Panc1 (cell line): ENCODE measurements around the gene ARHGDIB. TPM values are rescaled to one million over a fixed set of nuclear protein-coding genes. Genes with fewer than 3 reads are reported as not detected.

Experiments used
- ATAC-seq: fragments of 200-7000 bp; cut with Tn5 transposase; 2 replicates; pipeline ENCODE4 v1.9.1; 2020; ENCODE audit warnings: mild to moderate bottlenecking, moderate library complexity
- BruUV-seq: library from RNA; stranded (reverse); fragments of 400-500 nt; replicated peaks from 2 replicates; lab custom pipeline; 2021; lab: Mats Ljungman, UMichigan
- CTCF ChIA-PET: fragments of 300-600 bp; sonication (Branson Sonifier 250); formaldehyde crosslinking; loops from one replicate; lab custom pipeline; 2022; ENCODE audit warnings: antibody characterized with exemption; lab: Charles Lee
- POLR2A ChIA-PET: fragments of 300-600 bp; sonication (Branson Sonifier 250); formaldehyde crosslinking; loops from one replicate; lab custom pipeline; 2022; ENCODE audit warnings: antibody characterized with exemption; lab: Charles Lee
- DNase-seq: peaks from one replicate; pipeline ENCODE4 v3.0.0-alpha.2; 2010; ENCODE audit warnings: low read depth, low spot score
- H3K27ac ChIP-seq: 2 replicates; pipeline ENCODE4 v1.5.1; 2011; ENCODE audit warnings: mild to moderate bottlenecking, low read length, inconsistent platforms
- H3K27me3 ChIP-seq: fragments of 200-500 bp; sonication (Bioruptor generic); 2 replicates; pipeline ENCODE4 v1.6.0; 2014; ENCODE audit warnings: low read length, inconsistent platforms; ENCODE audit not compliant: control insufficient read depth, insufficient read depth
- H3K36me3 ChIP-seq: fragments of 200-500 bp; sonication (Bioruptor generic); 2 replicates; pipeline ENCODE4 v1.5.1; 2014; ENCODE audit warnings: inconsistent platforms, mild to moderate bottlenecking, low read length, moderate library complexity; ENCODE audit not compliant: control insufficient read depth, insufficient read depth
- H3K4me1 ChIP-seq: 2 replicates; pipeline ENCODE4 v1.5.1; 2011; ENCODE audit warnings: inconsistent platforms, mild to moderate bottlenecking, low read length, moderate library complexity; ENCODE audit not compliant: control insufficient read depth, insufficient read depth
- H3K4me3 ChIP-seq, 2 experiments: 2 replicates each; pipeline ENCODE4 v1.5.1; 2011 to 2012; ENCODE audit warnings: low read depth in 2 of 2, low read length in 2 of 2, mild to moderate bottlenecking in 2 of 2, inconsistent platforms in 1 of 2, moderate library complexity in 1 of 2
- H3K9me3 ChIP-seq: fragments of 200-500 bp; sonication (Bioruptor generic); 2 replicates; pipeline ENCODE4 v1.5.1; 2014; ENCODE audit warnings: low read depth, mild to moderate bottlenecking, inconsistent platforms, low read length, moderate library complexity; ENCODE audit not compliant: control insufficient read depth, insufficient read depth
- POLR2AphosphoS5 ChIP-seq: IDR thresholded peaks from 2 replicates; pipeline ENCODE4 v1.6.1; 2012; ENCODE audit warnings: mild to moderate bottlenecking, low read depth, low read length, moderate library complexity
- SIN3A ChIP-seq: IDR thresholded peaks from 2 replicates; pipeline ENCODE4 v1.6.1; 2012; ENCODE audit warnings: low read depth, mild to moderate bottlenecking, low read length, moderate library complexity, borderline replicate concordance; ENCODE audit not compliant: insufficient read depth
- TCF7L2 ChIP-seq: IDR thresholded peaks from 2 replicates; pipeline ENCODE4 v1.6.1; 2011; ENCODE audit warnings: mild to moderate bottlenecking, low read depth, low read length, inconsistent platforms
- in situ Hi-C: cut with HindIII; loops from 2 replicates; pipeline ENCODE4 v1.10.0; 2016; ENCODE audit warnings: low sequenced_read_pairs, low pct_unique_long_range_greater_than_20kb
- intact Hi-C: fragments of 100-400 bp; cut with micrococcal nuclease; formaldehyde crosslinking; loops from one replicate; pipeline ENCODE4 v1.10.0; 2022; ENCODE audit not compliant: unreplicated experiment
- total RNA-seq: library from RNA; stranded (reverse); gene quantifications from one replicate; pipeline ENCODE4 v1.2.1, GENCODE V29; 2021; ENCODE audit not compliant: unreplicated experiment
- TF ChIP-seq, protein P1 (sequence below): fragments of 450-650 bp; IDR thresholded peaks from 2 replicates; pipeline ENCODE4 v1.5.1; 2017; ENCODE audit warnings: mild to moderate bottlenecking
- TF ChIP-seq, protein P2 (sequence below), 2 experiments: IDR thresholded peaks; 2 replicates each; pipeline ENCODE4 v1.6.1; 2011 to 2012; ENCODE audit warnings: low read depth in 2 of 2, control low read depth in 1 of 2, low read length in 1 of 2, mild to moderate bottlenecking in 1 of 2, moderate library complexity in 1 of 2; ENCODE audit not compliant: insufficient read depth in 1 of 2

Gene ARHGDIB
- total RNA-seq, 1 experiment from 2014 or later, result 1.6 TPM

GRCh38 chr12:14921218-14921617 is 40.2 kb downstream of the ARHGDIB start:
- intact Hi-C loops (no loop called here), in situ Hi-C loops (no loop called here)
- DNase-seq, result no peak
- ChIA-PET POLR2A (no interaction called here), CTCF (no interaction called here)
- H3K36me3 ChIP-seq, result no peaks in the 10 kb centered on the region
- H3K27ac ChIP-seq, result no peak overlapping the region
- ATAC-seq, result no peak
- no peaks in the 10 kb centered on the region for H3K4me1 ChIP-seq
- TF ChIP-seq TCF7L2 (no peak), SIN3A (no peak), POLR2AphosphoS5 (no peak)
- TF ChIP-seq, protein P1, sequence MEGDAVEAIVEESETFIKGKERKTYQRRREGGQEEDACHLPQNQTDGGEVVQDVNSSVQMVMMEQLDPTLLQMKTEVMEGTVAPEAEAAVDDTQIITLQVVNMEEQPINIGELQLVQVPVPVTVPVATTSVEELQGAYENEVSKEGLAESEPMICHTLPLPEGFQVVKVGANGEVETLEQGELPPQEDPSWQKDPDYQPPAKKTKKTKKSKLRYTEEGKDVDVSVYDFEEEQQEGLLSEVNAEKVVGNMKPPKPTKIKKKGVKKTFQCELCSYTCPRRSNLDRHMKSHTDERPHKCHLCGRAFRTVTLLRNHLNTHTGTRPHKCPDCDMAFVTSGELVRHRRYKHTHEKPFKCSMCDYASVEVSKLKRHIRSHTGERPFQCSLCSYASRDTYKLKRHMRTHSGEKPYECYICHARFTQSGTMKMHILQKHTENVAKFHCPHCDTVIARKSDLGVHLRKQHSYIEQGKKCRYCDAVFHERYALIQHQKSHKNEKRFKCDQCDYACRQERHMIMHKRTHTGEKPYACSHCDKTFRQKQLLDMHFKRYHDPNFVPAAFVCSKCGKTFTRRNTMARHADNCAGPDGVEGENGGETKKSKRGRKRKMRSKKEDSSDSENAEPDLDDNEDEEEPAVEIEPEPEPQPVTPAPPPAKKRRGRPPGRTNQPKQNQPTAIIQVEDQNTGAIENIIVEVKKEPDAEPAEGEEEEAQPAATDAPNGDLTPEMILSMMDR, result no peak
- TF ChIP-seq, protein P2, sequence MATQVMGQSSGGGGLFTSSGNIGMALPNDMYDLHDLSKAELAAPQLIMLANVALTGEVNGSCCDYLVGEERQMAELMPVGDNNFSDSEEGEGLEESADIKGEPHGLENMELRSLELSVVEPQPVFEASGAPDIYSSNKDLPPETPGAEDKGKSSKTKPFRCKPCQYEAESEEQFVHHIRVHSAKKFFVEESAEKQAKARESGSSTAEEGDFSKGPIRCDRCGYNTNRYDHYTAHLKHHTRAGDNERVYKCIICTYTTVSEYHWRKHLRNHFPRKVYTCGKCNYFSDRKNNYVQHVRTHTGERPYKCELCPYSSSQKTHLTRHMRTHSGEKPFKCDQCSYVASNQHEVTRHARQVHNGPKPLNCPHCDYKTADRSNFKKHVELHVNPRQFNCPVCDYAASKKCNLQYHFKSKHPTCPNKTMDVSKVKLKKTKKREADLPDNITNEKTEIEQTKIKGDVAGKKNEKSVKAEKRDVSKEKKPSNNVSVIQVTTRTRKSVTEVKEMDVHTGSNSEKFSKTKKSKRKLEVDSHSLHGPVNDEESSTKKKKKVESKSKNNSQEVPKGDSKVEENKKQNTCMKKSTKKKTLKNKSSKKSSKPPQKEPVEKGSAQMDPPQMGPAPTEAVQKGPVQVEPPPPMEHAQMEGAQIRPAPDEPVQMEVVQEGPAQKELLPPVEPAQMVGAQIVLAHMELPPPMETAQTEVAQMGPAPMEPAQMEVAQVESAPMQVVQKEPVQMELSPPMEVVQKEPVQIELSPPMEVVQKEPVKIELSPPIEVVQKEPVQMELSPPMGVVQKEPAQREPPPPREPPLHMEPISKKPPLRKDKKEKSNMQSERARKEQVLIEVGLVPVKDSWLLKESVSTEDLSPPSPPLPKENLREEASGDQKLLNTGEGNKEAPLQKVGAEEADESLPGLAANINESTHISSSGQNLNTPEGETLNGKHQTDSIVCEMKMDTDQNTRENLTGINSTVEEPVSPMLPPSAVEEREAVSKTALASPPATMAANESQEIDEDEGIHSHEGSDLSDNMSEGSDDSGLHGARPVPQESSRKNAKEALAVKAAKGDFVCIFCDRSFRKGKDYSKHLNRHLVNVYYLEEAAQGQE (IDR thresholded peaks at IDR 0.05; ENCODE audit: insufficient read depth in 1 of 2, low read depth in 2 of 2, low read length in 1 of 2), result no peak
- no peak overlapping the region for H3K4me3 ChIP-seq
- no peaks in the 10 kb centered on the region for H3K27me3 ChIP-seq
- no peaks in the 10 kb centered on the region for H3K9me3 ChIP-seq
- no TSS peak for BruUV-seq

GRCh38 chr12:14920475-14921126 is 40.8 kb downstream of the ARHGDIB start:
- no TSS peak for BruUV-seq
- Histone ChIP-seq H3K27me3 (no peaks in the 10 kb centered on the region), H3K4me3 (no peak overlapping the region), H3K36me3 (no peaks in the 10 kb centered on the region), H3K27ac (no peak overlapping the region), H3K4me1 (no peaks in the 10 kb centered on the region), H3K9me3 (no peaks in the 10 kb centered on the region)
- no peak for TF ChIP-seq SIN3A
- TF ChIP-seq, protein P2 (IDR thresholded peaks at IDR 0.05; ENCODE audit: insufficient read depth in 1 of 2, low read depth in 2 of 2, low read length in 1 of 2), result no peak
- TF ChIP-seq POLR2AphosphoS5, result no peak
- TF ChIP-seq, protein P1, result no peak
- no peak for TF ChIP-seq TCF7L2
- CTCF ChIA-PET, result no interaction called here
- in situ Hi-C loops (no loop called here), intact Hi-C loops (no loop called here)
- ATAC-seq, result no peak
- no peak for DNase-seq
- POLR2A ChIA-PET, result no interaction called here
